IMR-90 (cell line): Measurements from ENCODE around the gene TSC22D3. TPM values are rescaled to one million over a fixed set of nuclear protein-coding genes. Genes with fewer than 3 reads are reported as not detected.

Experiments
- ATAC-seq: fragments of 200-7000 bp; cut with Tn5 transposase; 2 replicates; pipeline ENCODE4 v1.9.1; 2020; ENCODE audit warnings: low read depth, mild to moderate bottlenecking, moderate library complexity
- BruUV-seq: library from RNA; stranded (reverse); fragments of 400-500 nt; replicated peaks from 2 replicates; lab custom pipeline; 2021; lab: Mats Ljungman, UMichigan
- CTCF ChIA-PET: fragments of 300-600 bp; formaldehyde crosslinking; extraction: SDS; loops from one replicate; lab custom pipeline; 2021; ENCODE audit warnings: antibody characterized with exemption; lab: Yijun Ruan, JAX
- POLR2A ChIA-PET: fragments of 300-600 bp; sonication (Branson Sonifier 250); formaldehyde crosslinking; loops from one replicate; lab custom pipeline; 2022; ENCODE audit warnings: antibody characterized with exemption; ENCODE audit not compliant: unreplicated experiment; lab: Charles Lee
- DNase-seq: peaks from one replicate; pipeline ENCODE4 v3.0.0; 2013
- H2AFZ ChIP-seq: replicated peaks from 2 replicates; pipeline ENCODE3; 2013; ENCODE audit warnings: low read length, mild to moderate bottlenecking; ENCODE audit not compliant: poor library complexity
- H2AK5ac ChIP-seq: 2 replicates; pipeline ENCODE4 v1.6.1; 2013; ENCODE audit warnings: low read depth, low read length, inconsistent platforms
- H2AK9ac ChIP-seq: replicated peaks from 2 replicates; pipeline ENCODE3; 2013; ENCODE audit warnings: mild to moderate bottlenecking, low read depth, low read length, moderate library complexity; ENCODE audit not compliant: poor library complexity
- H2BK120ac ChIP-seq: 2 replicates; pipeline ENCODE4 v1.6.1; 2013; ENCODE audit warnings: low read depth, low read length, inconsistent platforms
- H2BK15ac ChIP-seq: 3 replicates; pipeline ENCODE4 v1.6.1; 2013; ENCODE audit warnings: low read depth, low read length, inconsistent platforms
- H2BK20ac ChIP-seq: 2 replicates; pipeline ENCODE4 v1.6.1; 2013; ENCODE audit warnings: low read depth, mild to moderate bottlenecking, inconsistent platforms, low read length, moderate library complexity
- H2BK5ac ChIP-seq: 2 replicates; pipeline ENCODE4 v1.6.1; 2013; ENCODE audit warnings: mild to moderate bottlenecking, low read depth, low read length, inconsistent platforms; ENCODE audit not compliant: poor library complexity, severe bottlenecking
- H3K14ac ChIP-seq: replicated peaks from 2 replicates; pipeline ENCODE4 v1.6.1; 2013; ENCODE audit warnings: low read depth, low read length, inconsistent platforms
- H3K18ac ChIP-seq: 2 replicates; pipeline ENCODE4 v1.6.1; 2013; ENCODE audit warnings: low read depth, low read length, control low read depth
- H3K23ac ChIP-seq: 2 replicates; pipeline ENCODE4 v1.6.1; 2013; ENCODE audit warnings: low read depth, low read length, inconsistent platforms
- H3K27ac ChIP-seq: 2 replicates; pipeline ENCODE4 v1.5.1; 2013; ENCODE audit warnings: mild to moderate bottlenecking, control low read depth, low read length; ENCODE audit not compliant: insufficient read depth
- H3K27me3 ChIP-seq: 2 replicates; pipeline ENCODE4 v1.6.1; 2013; ENCODE audit warnings: low read length; ENCODE audit not compliant: control insufficient read depth, insufficient read depth
- H3K36me3 ChIP-seq: 2 replicates; pipeline ENCODE4 v1.6.1; 2013; ENCODE audit warnings: low read length, mixed read lengths; ENCODE audit not compliant: control insufficient read depth, insufficient read depth
- H3K4ac ChIP-seq: 2 replicates; pipeline ENCODE4 v1.6.1; 2013; ENCODE audit warnings: low read depth, low read length, inconsistent platforms
- H3K4me1 ChIP-seq: 2 replicates; pipeline ENCODE4 v1.6.1; 2013; ENCODE audit warnings: low read length, mixed read lengths; ENCODE audit not compliant: control insufficient read depth, insufficient read depth
- H3K4me2 ChIP-seq: 2 replicates; pipeline ENCODE4 v1.6.1; 2013; ENCODE audit warnings: low read depth, mild to moderate bottlenecking, control low read depth, low read length, moderate library complexity
- H3K4me3 ChIP-seq: 2 replicates; pipeline ENCODE4 v1.5.1; 2013; ENCODE audit warnings: low read depth, mild to moderate bottlenecking, control low read depth, low read length, moderate library complexity; ENCODE audit not compliant: insufficient read depth
- H3K56ac ChIP-seq: 2 replicates; pipeline ENCODE4 v1.6.1; 2013; ENCODE audit warnings: low read length, inconsistent platforms; ENCODE audit not compliant: insufficient read depth; ENCODE audit errors: extremely low read depth
- H3K79me1 ChIP-seq, 2 experiments: 2 replicates each; pipeline ENCODE4 v1.6.1; 2013; ENCODE audit warnings: low read length in 2 of 2, inconsistent platforms in 1 of 2, low read depth in 1 of 2
- H3K9ac ChIP-seq: 2 replicates; pipeline ENCODE4 v1.6.1; 2013; ENCODE audit warnings: low read depth, low read length, control low read depth
- H3K9me1 ChIP-seq: 2 replicates; pipeline ENCODE4 v1.6.1; 2013; ENCODE audit warnings: low read length, inconsistent platforms; ENCODE audit not compliant: insufficient read depth
- H3K9me3 ChIP-seq: 2 replicates; pipeline ENCODE4 v1.6.1; 2013; ENCODE audit warnings: low read length; ENCODE audit not compliant: control insufficient read depth, insufficient read depth
- H4K20me1 ChIP-seq: 2 replicates; pipeline ENCODE4 v1.6.1; 2013; ENCODE audit warnings: low read length, inconsistent platforms; ENCODE audit not compliant: insufficient read depth
- H4K5ac ChIP-seq: 2 replicates; pipeline ENCODE4 v1.6.1; 2013; ENCODE audit warnings: mild to moderate bottlenecking, low read depth, low read length, control low read depth
- H4K8ac ChIP-seq, 2 experiments: 2 replicates each; pipeline ENCODE4 v1.6.1; 2013; ENCODE audit warnings: low read depth in 2 of 2, low read length in 2 of 2, control low read depth in 1 of 2, inconsistent platforms in 1 of 2
- H4K91ac ChIP-seq: 2 replicates; pipeline ENCODE4 v1.6.1; 2013; ENCODE audit warnings: low read depth, low read length, inconsistent platforms; ENCODE audit not compliant: insufficient read depth
- BHLHE40 ChIP-seq: fragments of 150-350 bp; IDR thresholded peaks from 2 replicates; pipeline ENCODE4 v1.6.1; 2016; ENCODE audit warnings: mild to moderate bottlenecking, low read depth, low read length
- CEBPB ChIP-seq: IDR thresholded peaks from 2 replicates; pipeline ENCODE4 v1.6.1; 2012; ENCODE audit warnings: low read depth, low read length, improper control_type of control experiment
- CHD1 ChIP-seq: IDR thresholded peaks from 2 replicates; pipeline ENCODE4 v1.6.1; 2012; ENCODE audit warnings: low read depth, low read length, improper control_type of control experiment
- ELK1 ChIP-seq: fragments of 150-350 bp; IDR thresholded peaks from 2 replicates; pipeline ENCODE4 v1.6.1; 2016; ENCODE audit warnings: low read depth, mild to moderate bottlenecking, low read length, moderate library complexity, borderline replicate concordance
- FOS ChIP-seq: fragments of 150-350 bp; IDR thresholded peaks from 2 replicates; pipeline ENCODE4 v1.6.1; 2016; ENCODE audit warnings: low read depth, low read length
- MAFK ChIP-seq: IDR thresholded peaks from 2 replicates; pipeline ENCODE4 v1.6.1; 2012; ENCODE audit warnings: low read depth, low read length, improper control_type of control experiment
- MXI1 ChIP-seq: IDR thresholded peaks from 2 replicates; pipeline ENCODE4 v1.6.1; 2012; ENCODE audit warnings: low read depth, mild to moderate bottlenecking, low read length, moderate library complexity, borderline replicate concordance
- NFE2L2 ChIP-seq: fragments of 150-350 bp; IDR thresholded peaks from 2 replicates; pipeline ENCODE4 v1.6.1; 2016; ENCODE audit warnings: low read depth, mild to moderate bottlenecking, low read length
- POLR2A ChIP-seq: IDR thresholded peaks from 2 replicates; pipeline ENCODE4 v1.6.1; 2012; ENCODE audit warnings: mild to moderate bottlenecking, low read depth, low read length
- RCOR1 ChIP-seq: IDR thresholded peaks from 2 replicates; pipeline ENCODE4 v1.6.1; 2012; ENCODE audit warnings: mild to moderate bottlenecking, low read length, improper control_type of control experiment; ENCODE audit not compliant: insufficient replicate concordance
- RFX5 ChIP-seq: IDR thresholded peaks from 2 replicates; pipeline ENCODE4 v1.8.0; 2012; ENCODE audit warnings: low read depth, mild to moderate bottlenecking, low read length, moderate library complexity
- SMC3 ChIP-seq: fragments of 150-350 bp; IDR thresholded peaks from 2 replicates; pipeline ENCODE4 v1.6.1; 2016; ENCODE audit warnings: low read depth, mild to moderate bottlenecking, antibody characterized with exemption, low read length, moderate library complexity
- USF2 ChIP-seq: fragments of 150-350 bp; IDR thresholded peaks from 2 replicates; pipeline ENCODE4 v1.6.1; 2017; ENCODE audit warnings: mild to moderate bottlenecking, antibody characterized with exemption, low read length, low read depth
- WGBS, 2 experiments: methylation state at CpG; one replicate each; pipeline versions ENCODE4 v1.1.5 to v1.1.7; 2013; ENCODE audit warnings: missing lambda C conversion rate in 2 of 2; ENCODE audit not compliant: insufficient read length in 1 of 2; ENCODE audit errors: extremely low coverage in 2 of 2; 5-methylcytosine and 5-hydroxymethylcytosine counted together
- dilution Hi-C: fragments of 300-500 bp; cut with HindIII; formaldehyde crosslinking; loops from one replicate; pipeline ENCODE4 v1.14.3; 2018; ENCODE audit warnings: low sequenced_read_pairs; ENCODE audit not compliant: unreplicated experiment
- in situ Hi-C: fragments of 300-500 bp; cut with MboI; formaldehyde crosslinking; loops from 3 replicates; pipeline ENCODE4 v1.14.3; 2019; ENCODE audit warnings: low sequenced_read_pairs, inconsistent platforms, mixed read lengths
- intact Hi-C: fragments of 100-400 bp; cut with micrococcal nuclease; formaldehyde crosslinking; loops from 2 replicates; pipeline ENCODE4 v1.10.0; 2022
- polyA plus RNA-seq, 3 experiments: library from polyadenylated mRNA; depleted of rRNA; stranded (reverse); fragments of >200 nt; gene quantifications; 2 replicates each; pipeline ENCODE4 v1.2.3, GENCODE V29; 2012; ENCODE audit warnings: low replicate concordance in 1 of 3
- total RNA-seq: library from RNA; depleted of rRNA; stranded (reverse); fragments of >200 nt; gene quantifications from 2 replicates; pipeline ENCODE4 v1.2.3, GENCODE V29; 2012
- TF ChIP-seq, protein P1 (sequence below): conservative IDR thresholded peaks from 2 replicates; pipeline ENCODE4 v1.5.1; 2012; ENCODE audit warnings: mild to moderate bottlenecking, low read depth, low read length, improper control_type of control experiment

The TSC22D3 gene
- total and polyA plus RNA-seq, 2 of the 4 experiments (the other 2 are of a cell fraction) = 9.9 to 14.0 TPM

DNA sequence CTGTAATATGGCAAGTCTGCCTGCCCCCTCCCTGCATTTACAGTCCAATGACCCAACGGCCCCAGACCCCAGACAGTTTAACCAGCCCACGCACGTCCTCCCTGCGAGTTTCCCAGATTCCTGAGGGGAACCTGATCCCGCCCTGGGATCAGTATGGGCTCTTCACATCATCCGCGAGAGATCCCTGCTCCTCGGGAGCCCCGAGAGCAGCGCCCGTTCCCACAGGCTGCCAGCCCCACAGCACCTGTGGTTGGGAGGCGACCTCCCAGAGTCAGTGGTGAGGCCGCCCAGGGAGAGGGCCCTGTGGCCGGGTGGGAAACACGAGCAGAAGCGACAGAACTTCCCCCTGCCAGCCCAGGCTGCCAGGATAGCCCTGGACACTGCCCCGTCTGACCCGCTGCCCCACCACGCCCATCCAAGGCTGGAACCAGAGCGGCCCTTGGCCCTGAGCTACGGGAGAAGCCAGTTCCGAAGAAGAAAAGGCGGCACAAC lies 32.8 kb downstream of the TSC22D3 start:
- intact Hi-C loops (no loop called here), in situ Hi-C loops (no loop called here), dilution Hi-C loops (no loop called here)
- no peak for ATAC-seq
- H3K9ac ChIP-seq = peak overlapping the region; percentile 67; the same call in 1 of the 2 replicates
- H3K27ac ChIP-seq = peak overlapping the region; percentile 81; the same call in 1 of the 2 replicates
- peaks cover 3% of the 10 kb centered on the region; the same call in 1 of the 2 replicates for H3K4me1 ChIP-seq
- H2BK15ac ChIP-seq = no peak overlapping the region
- no peak for TF ChIP-seq FOS
- no peak for TF ChIP-seq CHD1
- no peak for TF ChIP-seq MXI1
- TF ChIP-seq MAFK = no peak
- no peak for TF ChIP-seq CEBPB
- TF ChIP-seq, protein P1, sequence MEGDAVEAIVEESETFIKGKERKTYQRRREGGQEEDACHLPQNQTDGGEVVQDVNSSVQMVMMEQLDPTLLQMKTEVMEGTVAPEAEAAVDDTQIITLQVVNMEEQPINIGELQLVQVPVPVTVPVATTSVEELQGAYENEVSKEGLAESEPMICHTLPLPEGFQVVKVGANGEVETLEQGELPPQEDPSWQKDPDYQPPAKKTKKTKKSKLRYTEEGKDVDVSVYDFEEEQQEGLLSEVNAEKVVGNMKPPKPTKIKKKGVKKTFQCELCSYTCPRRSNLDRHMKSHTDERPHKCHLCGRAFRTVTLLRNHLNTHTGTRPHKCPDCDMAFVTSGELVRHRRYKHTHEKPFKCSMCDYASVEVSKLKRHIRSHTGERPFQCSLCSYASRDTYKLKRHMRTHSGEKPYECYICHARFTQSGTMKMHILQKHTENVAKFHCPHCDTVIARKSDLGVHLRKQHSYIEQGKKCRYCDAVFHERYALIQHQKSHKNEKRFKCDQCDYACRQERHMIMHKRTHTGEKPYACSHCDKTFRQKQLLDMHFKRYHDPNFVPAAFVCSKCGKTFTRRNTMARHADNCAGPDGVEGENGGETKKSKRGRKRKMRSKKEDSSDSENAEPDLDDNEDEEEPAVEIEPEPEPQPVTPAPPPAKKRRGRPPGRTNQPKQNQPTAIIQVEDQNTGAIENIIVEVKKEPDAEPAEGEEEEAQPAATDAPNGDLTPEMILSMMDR = no peak
- TF ChIP-seq USF2 = no peak
- no peak for TF ChIP-seq RFX5
- TF ChIP-seq ELK1 = no peak
- TF ChIP-seq BHLHE40 = no peak
- TF ChIP-seq SMC3 = no peak
- TF ChIP-seq NFE2L2 = no peak
- no peak for TF ChIP-seq RCOR1
- no peak for TF ChIP-seq POLR2A
- no peak overlapping the region for H3K23ac ChIP-seq
- H2BK5ac ChIP-seq = no peak overlapping the region
- H2AK5ac ChIP-seq = no peak overlapping the region
- H3K9me1 ChIP-seq = no peaks in the 10 kb centered on the region
- no TSS peak for BruUV-seq
- H3K18ac ChIP-seq = no peak overlapping the region
- no peak overlapping the region for H3K4ac ChIP-seq
- H2BK120ac ChIP-seq = no peak overlapping the region
- WGBS, 2 experiments = 76% methylated on average over 8 of the region's 23 CpGs; no CpG with 5 or more reads in 1 of the 2 experiments
- H3K14ac ChIP-seq = no peak overlapping the region
- H4K5ac ChIP-seq = peak overlapping the region; percentile 4; the same call in 1 of the 2 replicates
- H2AK9ac ChIP-seq = no peak overlapping the region
- no peak overlapping the region for H2BK20ac ChIP-seq
- 0 out of 4 replicates have a peak overlapping the region, but pooled peaks of 1 of the 2 experiments have one; percentile 28 for H4K8ac ChIP-seq
- ChIA-PET CTCF (no interaction called here), POLR2A (no interaction called here)
- no peak overlapping the region for H4K91ac ChIP-seq
- H3K79me1 ChIP-seq = no peaks in the 10 kb centered on the region
- H3K4me2 ChIP-seq = peak overlapping the region; percentile 19; the same call in 1 of the 2 replicates
- H3K9me3 ChIP-seq = no peaks in the 10 kb centered on the region
- H3K4me3 ChIP-seq = no peak overlapping the region
- H3K36me3 ChIP-seq = no peaks in the 10 kb centered on the region
- no peak overlapping the region for H3K56ac ChIP-seq
- H2AFZ ChIP-seq = no peak overlapping the region
- 0 out of 2 replicates have a peak, but pooled peaks cover 4% of the 10 kb centered on the region for H4K20me1 ChIP-seq
- no peak for DNase-seq
- peaks cover 39% of the 10 kb centered on the region for H3K27me3 ChIP-seq
